Osteoblast (primary cell): ENCODE data around the gene LMOD2. TPM values are rescaled to one million over a fixed set of nuclear protein-coding genes. Genes with fewer than 3 reads are reported as not detected.

Source experiments
- DNase-seq: peaks from one replicate; pipeline ENCODE4 v3.0.0; 2011; ENCODE audit warnings: low spot score, mixed read lengths; ENCODE audit not compliant: insufficient read length; ENCODE audit errors: missing footprints
- H2AFZ ChIP-seq: 2 replicates; pipeline ENCODE4 v1.6.0; 2011; ENCODE audit warnings: mild to moderate bottlenecking, low read length
- H3K27ac ChIP-seq: 2 replicates; pipeline ENCODE4 v1.5.1; 2011; ENCODE audit warnings: mild to moderate bottlenecking, low read depth, low read length, moderate library complexity
- H3K27me3 ChIP-seq: 2 replicates; pipeline ENCODE4 v1.6.0; 2012; ENCODE audit warnings: mild to moderate bottlenecking, control low read depth, inconsistent platforms, low read length, moderate library complexity; ENCODE audit not compliant: insufficient read depth
- H3K36me3 ChIP-seq: 2 replicates; pipeline ENCODE4 v1.5.1; 2011; ENCODE audit warnings: mild to moderate bottlenecking, low read length, control low read depth, moderate library complexity; ENCODE audit not compliant: insufficient read depth
- H3K4me1 ChIP-seq: 2 replicates; pipeline ENCODE4 v1.5.1; 2011; ENCODE audit warnings: mild to moderate bottlenecking, low read length, control low read depth, moderate library complexity; ENCODE audit not compliant: insufficient read depth
- H3K4me2 ChIP-seq: 2 replicates; pipeline ENCODE4 v1.6.0; 2011; ENCODE audit warnings: mild to moderate bottlenecking, low read length; ENCODE audit not compliant: insufficient read depth
- H3K4me3 ChIP-seq: fragments of 200-600 bp; sonication (generic); 3 replicates; pipeline ENCODE4 v1.5.1; 2012; ENCODE audit warnings: mild to moderate bottlenecking, low read length, inconsistent platforms; ENCODE audit not compliant: insufficient read depth
- H3K79me2 ChIP-seq: 2 replicates; pipeline ENCODE4 v1.6.0; 2012; ENCODE audit warnings: mild to moderate bottlenecking, low read length, control low read depth, inconsistent platforms; ENCODE audit not compliant: insufficient read depth
- H3K9me3 ChIP-seq: 2 replicates; pipeline ENCODE4 v1.5.1; 2011; ENCODE audit warnings: low read depth, low read length, control low read depth
- H4K20me1 ChIP-seq: 2 replicates; pipeline ENCODE4 v1.6.0; 2012; ENCODE audit warnings: mild to moderate bottlenecking, low read length, control low read depth; ENCODE audit not compliant: insufficient read depth
- CTCF ChIP-seq: IDR thresholded peaks from 2 replicates; pipeline ENCODE4 v1.5.1; 2011; ENCODE audit warnings: mild to moderate bottlenecking, low read depth, low read length, moderate library complexity; ENCODE audit errors: extremely low read depth
- total RNA-seq: library from RNA; depleted of rRNA; stranded (reverse); fragments of >200 nt; gene quantifications from 2 replicates; pipeline ENCODE4 v1.2.3, GENCODE V29; 2012

LMOD2 gene
- total RNA-seq, 1 donor = not detected

DNA sequence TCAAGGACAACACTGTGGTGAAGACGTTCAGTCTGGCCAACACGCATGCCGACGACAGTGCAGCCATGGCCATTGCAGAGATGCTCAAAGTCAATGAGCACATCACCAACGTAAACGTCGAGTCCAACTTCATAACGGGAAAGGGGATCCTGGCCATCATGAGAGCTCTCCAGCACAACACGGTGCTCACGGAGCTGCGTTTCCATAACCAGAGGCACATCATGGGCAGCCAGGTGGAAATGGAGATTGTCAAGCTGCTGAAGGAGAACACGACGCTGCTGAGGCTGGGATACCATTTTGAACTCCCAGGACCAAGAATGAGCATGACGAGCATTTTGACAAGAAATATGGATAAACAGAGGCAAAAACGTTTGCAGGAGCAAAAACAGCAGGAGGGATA lies 6.6 kb downstream of the LMOD2 start:
- Histone ChIP-seq H3K4me3 (no peak overlapping the region), H3K27ac (no peak overlapping the region), H3K27me3 (no peaks in the 10 kb centered on the region), H3K4me2 (no peak overlapping the region), H3K4me1 (no peaks in the 10 kb centered on the region), H3K36me3 (no peaks in the 10 kb centered on the region), H3K9me3 (no peaks in the 10 kb centered on the region), H4K20me1 (no peaks in the 10 kb centered on the region), H2AFZ (no peak overlapping the region), H3K79me2 (no peaks in the 10 kb centered on the region)
- TF ChIP-seq CTCF = no peak
- no peak for DNase-seq

DNA sequence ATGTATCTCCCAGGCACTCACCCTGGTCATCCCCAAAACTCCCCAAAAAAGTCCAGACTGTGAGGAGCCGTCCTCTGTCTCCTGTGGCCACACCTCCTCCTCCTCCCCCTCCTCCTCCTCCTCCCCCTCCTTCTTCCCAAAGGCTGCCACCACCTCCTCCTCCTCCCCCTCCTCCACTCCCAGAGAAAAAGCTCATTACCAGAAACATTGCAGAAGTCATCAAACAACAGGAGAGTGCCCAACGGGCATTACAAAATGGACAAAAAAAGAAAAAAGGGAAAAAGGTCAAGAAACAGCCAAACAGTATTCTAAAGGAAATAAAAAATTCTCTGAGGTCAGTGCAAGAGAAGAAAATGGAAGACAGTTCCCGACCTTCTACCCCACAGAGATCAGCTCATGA lies 7.1 kb downstream of the LMOD2 start:
- DNase-seq = no peak
- H3K4me1 ChIP-seq = no peaks in the 10 kb centered on the region

DNA sequence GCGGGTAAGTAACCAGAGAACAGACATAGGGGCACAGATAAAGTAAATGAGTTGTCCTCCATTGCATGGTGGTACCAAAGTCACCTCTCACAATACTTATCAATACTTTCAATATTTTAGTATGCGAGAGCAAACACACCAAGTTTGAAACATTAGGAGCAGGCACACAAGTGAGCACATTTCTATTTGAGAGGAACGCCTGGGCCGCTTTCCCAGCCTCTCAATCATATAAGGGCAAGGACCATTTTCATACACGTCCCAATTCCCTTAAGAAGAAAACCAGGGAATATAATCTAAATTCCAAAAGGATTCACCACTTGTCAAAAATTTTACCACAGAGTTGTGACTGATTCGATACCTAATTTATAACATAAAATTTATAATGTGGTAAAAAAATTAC lies 7.5 kb downstream of the LMOD2 start:
- no peak for TF ChIP-seq CTCF
- no peak overlapping the region for H3K4me3 ChIP-seq
- no peaks in the 10 kb centered on the region for H3K9me3 ChIP-seq
- no peaks in the 10 kb centered on the region for H3K27me3 ChIP-seq
- no peak overlapping the region for H3K4me2 ChIP-seq
- no peak overlapping the region for H2AFZ ChIP-seq
- no peak for DNase-seq
- no peaks in the 10 kb centered on the region for H3K79me2 ChIP-seq
- no peaks in the 10 kb centered on the region for H3K36me3 ChIP-seq
- H3K4me1 ChIP-seq = no peaks in the 10 kb centered on the region
- no peaks in the 10 kb centered on the region for H4K20me1 ChIP-seq
- no peak overlapping the region for H3K27ac ChIP-seq

More for the DNA sequence above, 7.1 kb downstream of the LMOD2 start:
- Histone ChIP-seq H2AFZ (no peak overlapping the region), H3K27ac (no peak overlapping the region), H3K79me2 (no peaks in the 10 kb centered on the region), H3K4me2 (no peak overlapping the region), H4K20me1 (no peaks in the 10 kb centered on the region), H3K9me3 (no peaks in the 10 kb centered on the region), H3K27me3 (no peaks in the 10 kb centered on the region), H3K4me3 (no peak overlapping the region), H3K36me3 (no peaks in the 10 kb centered on the region)
- no peak for TF ChIP-seq CTCF

- DNase-seq = no peak
- no peaks in the 10 kb centered on the region for H3K79me2 ChIP-seq
- H3K36me3 ChIP-seq = no peaks in the 10 kb centered on the region
- no peaks in the 10 kb centered on the region for H3K9me3 ChIP-seq
- no peak overlapping the region for H2AFZ ChIP-seq
- no peaks in the 10 kb centered on the region for H3K4me1 ChIP-seq
- H3K4me2 ChIP-seq = no peak overlapping the region
- H3K27me3 ChIP-seq = no peaks in the 10 kb centered on the region
- no peak overlapping the region for H3K4me3 ChIP-seq
- no peaks in the 10 kb centered on the region for H4K20me1 ChIP-seq
- H3K27ac ChIP-seq = no peak overlapping the region
- TF ChIP-seq CTCF = no peak
Measured at GRCh38 chr7:123665157-123665556, 9.5 kb downstream of the LMOD2 start.
